HepG2 (cell line): ENCODE results near the gene CASKIN1. TPM values are rescaled to one million over a fixed set of nuclear protein-coding genes. Genes with fewer than 3 reads are reported as not detected.

ENCODE experiments used
- DNMT3B ChIP-seq: conservative IDR thresholded peaks from 2 replicates; pipeline ENCODE4 v1.6.1; 2016; ENCODE audit warnings: missing biosample characterization, control low read depth
- HNRNPL ChIP-seq: fragments of 200-400 bp; formaldehyde crosslinking; IDR thresholded peaks from 2 replicates; pipeline ENCODE4 v1.6.1; 2017; ENCODE audit warnings: mild to moderate bottlenecking, low read depth, low read length
- KAT8 ChIP-seq: IDR thresholded peaks from 2 replicates; pipeline ENCODE4 v1.6.1; 2016; ENCODE audit warnings: missing genetic modification reagents, missing compliant biosample characterization
- MED8 ChIP-seq: sonication (generic); formaldehyde crosslinking; IDR thresholded peaks from 2 replicates; pipeline ENCODE4 v1.8.1; 2023; ENCODE audit warnings: mild to moderate bottlenecking, missing genetic modification reagents; ENCODE audit not compliant: insufficient replicate concordance
- NFYC ChIP-seq: IDR thresholded peaks from 2 replicates; pipeline ENCODE4 v1.6.1; 2016; ENCODE audit warnings: missing genetic modification reagents, missing compliant biosample characterization
- RFX3 ChIP-seq: IDR thresholded peaks from 2 replicates; pipeline ENCODE4 v1.6.1; 2016; ENCODE audit warnings: missing biosample characterization, missing genetic modification reagents
- TSC22D2 ChIP-seq: sonication (generic); formaldehyde crosslinking; IDR thresholded peaks from 2 replicates; pipeline ENCODE4 v1.5.1; 2020; ENCODE audit warnings: missing genetic modification reagents, mild to moderate bottlenecking, borderline replicate concordance
- U2AF1 ChIP-seq: fragments of 200-400 bp; formaldehyde crosslinking; optimal IDR thresholded peaks from 2 replicates; pipeline ENCODE3; 2017; ENCODE audit warnings: mild to moderate bottlenecking, low read depth, low read length
- ZNF143 ChIP-seq: sonication (generic); formaldehyde crosslinking; IDR thresholded peaks from 2 replicates; pipeline ENCODE4 v1.4.0; 2020; ENCODE audit warnings: missing genetic modification reagents
- ZNF646 ChIP-seq: sonication (generic); formaldehyde crosslinking; IDR thresholded peaks from 2 replicates; pipeline ENCODE4 v1.9.0; 2021; ENCODE audit warnings: mild to moderate bottlenecking, missing genetic modification reagents
- ZNF883 ChIP-seq: sonication (generic); formaldehyde crosslinking; IDR thresholded peaks from 2 replicates; pipeline ENCODE4 v1.5.1; 2020; ENCODE audit warnings: mild to moderate bottlenecking, missing genetic modification reagents; ENCODE audit errors: not compliant biosample characterization
- polyA plus RNA-seq, 8 experiments: library from polyadenylated mRNA; depleted of rRNA in 3 of 8; stranded (reverse) in 7 of 8; unstranded in 1 of 8; fragments of >200 nt; fragmentation: Illumina TruSeq in 4 of 8; extraction: Trizol in 4 of 8; gene quantifications; 2 replicates each; pipeline versions ENCODE4 v1.2.1 to v1.2.3, GENCODE V29; 2011 to 2016; ENCODE audit warnings: low read depth in 4 of 8, missing spikeins in 1 of 8, mixed read lengths in 1 of 8; ENCODE audit not compliant: insufficient read depth in 1 of 8
- total RNA-seq, 5 experiments: library from RNA; depleted of rRNA; stranded (reverse); fragments of >200 nt; fragmentation: Illumina TruSeq; extraction: Trizol; gene quantifications; 2 replicates each; pipeline ENCODE4 v1.2.3, GENCODE V29; 2016; ENCODE audit warnings: low read depth in 1 of 5
- TF ChIP-seq, protein P1 (sequence below), 2 experiments: fragments of 450-650 bp in 1 of 2; sonication (generic) in 1 of 2; formaldehyde crosslinking in 1 of 2; IDR thresholded peaks; 2 replicates each; pipeline versions ENCODE4 v1.6.1 to v1.8.0; 2016 to 2022; ENCODE audit warnings: antibody characterized with exemption in 1 of 2, mild to moderate bottlenecking in 1 of 2, missing genetic modification reagents in 1 of 2
- TF ChIP-seq, protein P2 (sequence below): sonication (generic); formaldehyde crosslinking; IDR thresholded peaks from 2 replicates; pipeline ENCODE4 v1.4.0; 2020; ENCODE audit warnings: mild to moderate bottlenecking, missing genetic modification reagents

CASKIN1 gene
- total and polyA plus RNA-seq, 2 of the 13 experiments (the other 11 are each of a cell fraction or from before 2014, with no cell fraction given): 1.2 to 2.2 TPM

GRCh38 chr16:2226245-2226793, 29.9 kb upstream of the CASKIN1 start (continued):
- no peak for TF ChIP-seq TSC22D2
- TF ChIP-seq, protein P1, sequence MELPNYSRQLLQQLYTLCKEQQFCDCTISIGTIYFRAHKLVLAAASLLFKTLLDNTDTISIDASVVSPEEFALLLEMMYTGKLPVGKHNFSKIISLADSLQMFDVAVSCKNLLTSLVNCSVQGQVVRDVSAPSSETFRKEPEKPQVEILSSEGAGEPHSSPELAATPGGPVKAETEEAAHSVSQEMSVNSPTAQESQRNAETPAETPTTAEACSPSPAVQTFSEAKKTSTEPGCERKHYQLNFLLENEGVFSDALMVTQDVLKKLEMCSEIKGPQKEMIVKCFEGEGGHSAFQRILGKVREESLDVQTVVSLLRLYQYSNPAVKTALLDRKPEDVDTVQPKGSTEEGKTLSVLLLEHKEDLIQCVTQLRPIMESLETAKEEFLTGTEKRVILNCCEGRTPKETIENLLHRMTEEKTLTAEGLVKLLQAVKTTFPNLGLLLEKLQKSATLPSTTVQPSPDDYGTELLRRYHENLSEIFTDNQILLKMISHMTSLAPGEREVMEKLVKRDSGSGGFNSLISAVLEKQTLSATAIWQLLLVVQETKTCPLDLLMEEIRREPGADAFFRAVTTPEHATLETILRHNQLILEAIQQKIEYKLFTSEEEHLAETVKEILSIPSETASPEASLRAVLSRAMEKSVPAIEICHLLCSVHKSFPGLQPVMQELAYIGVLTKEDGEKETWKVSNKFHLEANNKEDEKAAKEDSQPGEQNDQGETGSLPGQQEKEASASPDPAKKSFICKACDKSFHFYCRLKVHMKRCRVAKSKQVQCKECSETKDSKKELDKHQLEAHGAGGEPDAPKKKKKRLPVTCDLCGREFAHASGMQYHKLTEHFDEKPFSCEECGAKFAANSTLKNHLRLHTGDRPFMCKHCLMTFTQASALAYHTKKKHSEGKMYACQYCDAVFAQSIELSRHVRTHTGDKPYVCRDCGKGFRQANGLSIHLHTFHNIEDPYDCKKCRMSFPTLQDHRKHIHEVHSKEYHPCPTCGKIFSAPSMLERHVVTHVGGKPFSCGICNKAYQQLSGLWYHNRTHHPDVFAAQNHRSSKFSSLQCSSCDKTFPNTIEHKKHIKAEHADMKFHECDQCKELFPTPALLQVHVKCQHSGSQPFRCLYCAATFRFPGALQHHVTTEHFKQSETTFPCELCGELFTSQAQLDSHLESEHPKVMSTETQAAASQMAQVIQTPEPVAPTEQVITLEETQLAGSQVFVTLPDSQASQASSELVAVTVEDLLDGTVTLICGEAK (IDR thresholded peaks at IDR 0.05): no peak
- TF ChIP-seq, protein P1 (CRISPR knock-in tag; IDR thresholded peaks at IDR 0.05): 0 out of 2 replicates have a peak, but pooled peaks have one; percentile 23
- no peak for TF ChIP-seq ZNF143 (CRISPR knock-in tag)
- no peak for TF ChIP-seq RFX3 (CRISPR knock-in tag)
- TF ChIP-seq, protein P2, sequence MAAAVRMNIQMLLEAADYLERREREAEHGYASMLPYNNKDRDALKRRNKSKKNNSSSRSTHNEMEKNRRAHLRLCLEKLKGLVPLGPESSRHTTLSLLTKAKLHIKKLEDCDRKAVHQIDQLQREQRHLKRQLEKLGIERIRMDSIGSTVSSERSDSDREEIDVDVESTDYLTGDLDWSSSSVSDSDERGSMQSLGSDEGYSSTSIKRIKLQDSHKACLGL (CRISPR knock-in tag): no peak
- TF ChIP-seq ZNF646 (CRISPR knock-in tag): no peak
- TF ChIP-seq KAT8 (CRISPR knock-in tag): peak; percentile 71
- no peak for TF ChIP-seq MED8
- no peak for TF ChIP-seq DNMT3B
- no peak for TF ChIP-seq ZNF883
- peak; percentile 87 for TF ChIP-seq U2AF1
- TF ChIP-seq HNRNPL: peak; percentile 44; the same call in 1 of the 2 replicates
- TF ChIP-seq NFYC (CRISPR knock-in tag): 0 out of 2 replicates have a peak, but pooled peaks have one; percentile 18
